Measurements from ENCODE around the gene CMTM4.
"Not testable (repeated sequence)": the region's sequence is repeated elsewhere in the genome, so short reads cannot be mapped to it uniquely, and the experiment has no call there.

The CMTM4 gene

GRCh38 chr16:66649167-66649566 is 47.4 kb downstream of the CMTM4 start:
- no peak for DNase-seq

- DNase-seq: no peak
Measured at GRCh38 chr16:66647866-66648265, 48.7 kb downstream of the CMTM4 start.

GRCh38 chr16:66641387-66641786 is 55.2 kb downstream of the CMTM4 start:
- no peak for DNase-seq

GRCh38 chr16:66640724-66641314 is 55.7 kb downstream of the CMTM4 start:
- DNase-seq: no peak

- DNase-seq: no peak
Measured at GRCh38 chr16:66639091-66639885, 57.3 kb downstream of the CMTM4 start.

- no peak for DNase-seq
Measured at GRCh38 chr16:66637806-66638205, 58.7 kb downstream of the CMTM4 start.

- no peak for DNase-seq
Measured at GRCh38 chr16:66636199-66636598, 60.3 kb downstream of the CMTM4 start.

GRCh38 chr16:66635406-66635805 is 61.1 kb downstream of the CMTM4 start:
- DNase-seq: no peak

- DNase-seq: no peak
Measured at GRCh38 chr16:66634527-66635196, 61.9 kb downstream of the CMTM4 start.

- not testable (repeated sequence) for DNase-seq
Measured at GRCh38 chr16:66631558-66631957, 65.0 kb downstream of the CMTM4 start.

- DNase-seq: not testable (repeated sequence)
Measured at GRCh38 chr16:66630561-66631260, 65.8 kb downstream of the CMTM4 start.

- DNase-seq: no peak
Measured at GRCh38 chr16:66629856-66630255, 66.7 kb downstream of the CMTM4 start.

GRCh38 chr16:66627611-66628378 is 68.7 kb downstream of the CMTM4 start:
- DNase-seq: not testable (repeated sequence)

GRCh38 chr16:66623755-66624154 is 72.8 kb downstream of the CMTM4 start:
- DNase-seq: no peak

- no peak for DNase-seq
Measured at GRCh38 chr16:66622863-66623262, 73.7 kb downstream of the CMTM4 start.

- DNase-seq: no peak
Measured at GRCh38 chr16:66621973-66622372, 74.6 kb downstream of the CMTM4 start.

GRCh38 chr16:66620429-66620795 is 76.1 kb downstream of the CMTM4 start:
- no peak for DNase-seq

- DNase-seq: no peak
Measured at GRCh38 chr16:66619534-66620428, 76.8 kb downstream of the CMTM4 start.

GRCh38 chr16:66618588-66619375 is 77.8 kb downstream of the CMTM4 start:
- no peak for DNase-seq

All from nucleus accumbens (tissue), 56 donors.